ENCODE data around the gene PRLH. TPM values are rescaled to one million over a fixed set of nuclear protein-coding genes. Genes with fewer than 3 reads are reported as not detected.

The PRLH gene
- total and polyA plus RNA-seq, 7 donors, result not detected

DNA sequence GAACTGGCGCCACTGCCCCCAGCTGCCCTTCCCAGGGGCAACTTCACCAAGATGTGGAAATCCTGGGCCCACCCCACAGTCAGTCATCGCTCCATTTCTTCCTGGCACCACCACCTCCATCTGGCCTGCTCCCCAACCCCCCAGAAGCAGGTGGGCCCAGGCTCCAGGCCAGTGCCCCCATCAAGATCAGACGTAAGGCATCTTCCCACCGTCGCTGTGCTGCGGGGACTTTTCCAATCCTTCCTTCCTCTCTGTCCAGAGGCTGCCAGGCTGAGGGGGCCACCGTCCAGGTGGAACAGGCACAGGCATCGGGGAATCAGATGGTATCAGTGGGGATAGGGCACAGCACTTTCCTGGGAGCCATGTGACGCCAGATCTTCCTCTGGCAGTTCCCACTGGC, 8.1 kb downstream of the PRLH start:
- intact Hi-C loops (cut with DNase I), result no loop called here
- Histone ChIP-seq H3K27me3 (ENCODE audit: insufficient read depth in 3 of 3, low read length in 2 of 3) (no peaks in the 10 kb centered on the region), H3K4me3 (no peak overlapping the region), H3K27ac (no peak overlapping the region), H3K36me3 (ENCODE audit: insufficient read depth in 1 of 2, low read depth in 1 of 2) (no peaks in the 10 kb centered on the region), H3K4me1 (peaks cover 3% of the 10 kb centered on the region), H3K9me3 (no peaks in the 10 kb centered on the region)
- ATAC-seq (no peak), DNase-seq (no peak)
- TF ChIP-seq, protein P1, sequence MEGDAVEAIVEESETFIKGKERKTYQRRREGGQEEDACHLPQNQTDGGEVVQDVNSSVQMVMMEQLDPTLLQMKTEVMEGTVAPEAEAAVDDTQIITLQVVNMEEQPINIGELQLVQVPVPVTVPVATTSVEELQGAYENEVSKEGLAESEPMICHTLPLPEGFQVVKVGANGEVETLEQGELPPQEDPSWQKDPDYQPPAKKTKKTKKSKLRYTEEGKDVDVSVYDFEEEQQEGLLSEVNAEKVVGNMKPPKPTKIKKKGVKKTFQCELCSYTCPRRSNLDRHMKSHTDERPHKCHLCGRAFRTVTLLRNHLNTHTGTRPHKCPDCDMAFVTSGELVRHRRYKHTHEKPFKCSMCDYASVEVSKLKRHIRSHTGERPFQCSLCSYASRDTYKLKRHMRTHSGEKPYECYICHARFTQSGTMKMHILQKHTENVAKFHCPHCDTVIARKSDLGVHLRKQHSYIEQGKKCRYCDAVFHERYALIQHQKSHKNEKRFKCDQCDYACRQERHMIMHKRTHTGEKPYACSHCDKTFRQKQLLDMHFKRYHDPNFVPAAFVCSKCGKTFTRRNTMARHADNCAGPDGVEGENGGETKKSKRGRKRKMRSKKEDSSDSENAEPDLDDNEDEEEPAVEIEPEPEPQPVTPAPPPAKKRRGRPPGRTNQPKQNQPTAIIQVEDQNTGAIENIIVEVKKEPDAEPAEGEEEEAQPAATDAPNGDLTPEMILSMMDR (IDR thresholded peaks at IDR 0.05), result no peak
- 79 to 89% (median 88%) methylated on average over 9 of the region's 9 CpGs for WGBS, 3 donors

DNA sequence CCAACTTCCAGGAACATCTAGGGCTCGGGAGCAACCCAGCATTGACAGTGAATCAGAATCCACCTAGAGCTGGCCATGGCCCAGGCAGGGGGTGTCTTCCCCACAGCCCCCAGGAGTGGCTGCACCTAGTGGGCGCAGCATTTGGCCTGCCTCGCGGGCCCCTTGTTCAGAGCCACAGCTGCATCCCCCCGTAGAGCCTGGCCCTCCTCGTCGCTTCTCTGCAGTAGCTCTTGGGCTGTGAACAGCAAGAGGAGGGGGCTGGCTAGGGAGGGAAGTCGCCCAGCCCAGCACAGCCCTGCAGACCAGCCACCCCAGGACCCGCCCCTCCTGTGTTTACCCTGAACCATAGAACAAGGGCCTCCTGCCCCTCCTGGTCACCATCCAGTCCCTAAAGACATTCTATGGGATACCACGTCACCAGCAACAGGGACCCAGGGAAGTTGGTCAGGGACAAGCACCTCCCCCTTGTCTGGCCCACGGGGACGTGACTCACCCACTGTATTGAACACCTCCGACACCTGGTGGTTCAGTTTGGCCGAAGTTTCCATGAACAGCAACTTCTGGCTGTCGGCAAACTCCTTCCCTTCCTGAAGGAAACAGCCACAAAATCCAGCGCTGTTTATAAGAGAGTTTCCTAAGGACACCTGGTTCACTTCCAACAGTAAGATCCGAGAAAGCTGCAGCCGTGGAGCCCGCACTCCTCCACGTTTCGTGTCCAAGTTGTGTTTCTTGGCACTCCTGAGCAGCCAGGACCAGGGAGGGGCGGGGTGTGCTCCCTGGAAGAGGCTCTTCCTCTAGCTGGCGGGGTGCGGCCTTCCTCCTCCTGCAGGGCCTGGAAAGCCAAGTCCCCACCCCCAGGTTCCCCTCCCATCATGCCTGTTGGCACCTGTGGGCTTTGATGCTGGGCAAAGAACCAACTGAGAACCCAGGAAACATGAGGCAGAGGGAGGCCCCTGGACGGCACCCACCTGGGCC, 8.8 kb downstream of the PRLH start:
- no peak for ATAC-seq
- peaks cover 3% of the 10 kb centered on the region for H3K4me1 ChIP-seq
- no peak overlapping the region for H3K4me3 ChIP-seq
- H3K27ac ChIP-seq, result no peak overlapping the region
- intact Hi-C loops (cut with DNase I), result no loop called here
- TF ChIP-seq, protein P1 (IDR thresholded peaks at IDR 0.05), result no peak
- no peaks in the 10 kb centered on the region for H3K27me3 ChIP-seq (ENCODE audit: insufficient read depth in 3 of 3, low read length in 2 of 3)
- DNase-seq, result no peak
- 61 to 76% (median 71%) methylated on average over 24 to 25 of the region's 25 CpGs for WGBS, 3 donors
- no peaks in the 10 kb centered on the region for H3K9me3 ChIP-seq
- no peaks in the 10 kb centered on the region for H3K36me3 ChIP-seq (ENCODE audit: insufficient read depth in 1 of 2, low read depth in 1 of 2)

DNA sequence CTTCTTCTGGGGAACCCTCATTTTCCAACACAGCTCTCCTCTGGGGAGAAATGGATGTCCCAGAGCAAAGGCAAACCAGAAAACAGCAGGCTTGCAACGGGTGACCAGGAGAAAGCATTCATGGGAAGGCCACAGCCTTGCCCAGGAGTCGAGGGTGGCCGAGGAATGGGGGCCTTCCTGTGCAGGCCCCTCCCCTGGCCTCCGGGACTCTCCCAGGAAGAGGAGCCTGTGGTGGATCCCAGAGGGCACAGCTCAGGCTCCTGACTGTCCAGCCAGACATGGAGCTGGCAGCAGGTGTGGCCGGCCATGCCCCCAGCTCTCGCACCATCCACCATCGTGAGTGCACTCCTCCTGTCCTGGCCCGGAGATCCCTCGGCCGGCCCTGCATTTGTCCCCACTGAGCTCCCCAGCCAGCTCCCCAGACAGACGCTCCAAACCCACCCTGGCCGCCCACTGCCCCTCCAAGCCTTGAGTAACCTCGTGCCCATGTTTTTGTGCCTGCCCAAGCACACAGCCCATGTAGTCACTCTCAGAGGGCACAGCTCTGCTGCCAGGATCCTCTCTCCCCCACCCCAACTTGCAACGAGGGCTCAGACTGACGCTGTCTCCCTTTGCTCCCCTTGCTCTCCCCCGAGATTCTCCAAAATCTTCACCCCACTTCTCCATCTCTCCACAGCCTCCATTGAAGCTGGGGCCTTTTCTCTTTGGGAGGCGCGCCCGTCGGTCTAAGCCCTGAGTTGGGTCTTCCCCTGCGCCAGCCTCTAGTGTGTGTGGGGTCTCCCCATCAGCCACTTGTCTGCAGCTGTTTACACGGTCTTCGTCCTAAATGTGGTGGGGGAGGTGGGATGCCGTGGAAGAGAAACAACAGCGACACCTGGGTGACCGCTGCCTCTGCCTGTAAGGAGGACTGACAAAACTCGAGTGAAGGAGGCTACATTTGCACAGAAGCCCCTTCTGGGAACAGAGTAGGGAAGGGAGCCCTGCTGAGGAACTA, 9.8 kb downstream of the PRLH start:
- TF ChIP-seq, protein P1 (IDR thresholded peaks at IDR 0.05), result no peak
- intact Hi-C loops (cut with DNase I), result no loop called here
- Histone ChIP-seq H3K27ac (no peak overlapping the region), H3K4me3 (no peak overlapping the region), H3K4me1 (peaks cover 3% of the 10 kb centered on the region), H3K36me3 (ENCODE audit: insufficient read depth in 1 of 2, low read depth in 1 of 2) (no peaks in the 10 kb centered on the region), H3K27me3 (ENCODE audit: insufficient read depth in 3 of 3, low read length in 2 of 3) (no peaks in the 10 kb centered on the region), H3K9me3 (no peaks in the 10 kb centered on the region)
- 81 to 87% (median 85%) methylated on average over 25 to 27 of the region's 27 CpGs for WGBS, 3 donors
- ATAC-seq, result no peak
- no peak for DNase-seq

DNA sequence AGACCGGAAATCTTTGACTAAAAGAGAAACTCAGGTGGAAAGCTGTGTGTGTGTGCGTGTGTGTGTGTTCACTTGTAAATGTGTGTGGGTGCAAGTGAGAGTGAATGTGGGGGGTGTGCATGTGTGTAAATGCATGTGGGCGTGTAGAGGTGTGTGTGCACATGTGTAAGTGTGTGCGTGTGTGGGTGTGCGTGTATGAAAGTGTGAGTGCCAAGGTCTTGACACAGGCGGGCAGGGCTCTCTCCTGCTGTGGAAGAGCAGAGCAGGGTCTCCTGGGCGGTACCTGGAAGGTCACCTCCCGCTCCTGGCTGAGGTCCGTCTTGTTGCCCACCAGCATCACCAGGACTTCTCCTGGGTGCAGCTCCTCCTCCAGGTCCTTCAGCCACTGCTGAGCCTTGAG, 10.6 kb downstream of the PRLH start:
- 90 to 99% (median 97%) methylated on average over 9 of the region's 9 CpGs for WGBS, 3 donors
- no peak for DNase-seq
- ATAC-seq, result no peak
- TF ChIP-seq, protein P1 (IDR thresholded peaks at IDR 0.05), result no peak
- intact Hi-C loops (cut with DNase I), result no loop called here
- Histone ChIP-seq H3K36me3 (ENCODE audit: insufficient read depth in 1 of 2, low read depth in 1 of 2) (no peaks in the 10 kb centered on the region), H3K9me3 (no peaks in the 10 kb centered on the region), H3K27me3 (ENCODE audit: insufficient read depth in 3 of 3, low read length in 2 of 3) (no peaks in the 10 kb centered on the region), H3K4me1 (peaks cover 2% of the 10 kb centered on the region), H3K27ac (no peak overlapping the region), H3K4me3 (no peak overlapping the region)

Measured in psoas muscle (tissue), 8 donors.